GM23338 (cell line): ENCODE measurements around the gene CHSY1. TPM values are rescaled to one million over a fixed set of nuclear protein-coding genes. Genes with fewer than 3 reads are reported as not detected.

Experiments
- EZH2 ChIP-seq: fragments of 200-600 bp; sonication (generic); IDR thresholded peaks from one replicate; pipeline ENCODE4 v1.8.0; 2017; ENCODE audit warnings: antibody characterized with exemption, mild to moderate bottlenecking, low read depth; ENCODE audit not compliant: unreplicated experiment
- EZH2phosphoT487 ChIP-seq: fragments of 200-600 bp; sonication (generic); IDR thresholded peaks from one replicate; pipeline ENCODE4 v1.8.1; 2018; ENCODE audit warnings: antibody characterized with exemption; ENCODE audit not compliant: unreplicated experiment
- NANOG ChIP-seq: IDR thresholded peaks from 2 replicates; pipeline ENCODE4 v1.6.1; 2016; ENCODE audit warnings: antibody characterized with exemption, borderline replicate concordance
- POLR2AphosphoS5 ChIP-seq: IDR thresholded peaks from 2 replicates; pipeline ENCODE4 v1.6.1; 2016; ENCODE audit warnings: antibody characterized with exemption, low read depth
- ZNF331 ChIP-seq: fragments of 250-450 bp; sonication (Bioruptor Pico); IDR thresholded peaks from 2 replicates; pipeline ENCODE4 v1.5.0; 2020; ENCODE audit warnings: low read depth, mild to moderate bottlenecking, moderate library complexity
- ZNF462 ChIP-seq: fragments of 250-450 bp; sonication (Bioruptor Pico); IDR thresholded peaks from 2 replicates; pipeline ENCODE4 v1.5.0; 2020; ENCODE audit warnings: mild to moderate bottlenecking, moderate library complexity
- polyA plus RNA-seq: library from polyadenylated mRNA; unstranded; fragments of >200 nt; fragmentation: Nextera tagmentation; extraction: Ambion mirVana; gene quantifications from 2 replicates; pipeline ENCODE4 v1.2.1, GENCODE V29; 2016
- total RNA-seq: library from RNA; depleted of rRNA; stranded (reverse); fragments of >200 nt; shearing (Covaris generic); gene quantifications from 2 replicates; pipeline ENCODE4 v1.2.3, GENCODE V29; 2014
- TF ChIP-seq, protein P1 (sequence below): IDR thresholded peaks from one replicate; pipeline ENCODE4 v1.6.1; 2018; ENCODE audit warnings: antibody characterized with exemption; ENCODE audit not compliant: unreplicated experiment

Gene CHSY1
- total and polyA plus RNA-seq, 2 experiments from 2014 or later = 9.8 to 47.7 TPM

GRCh38 chr15:101264911-101265641 is 13.2 kb upstream of the CHSY1 start (continued):
- TF ChIP-seq ZNF462 (CRISPR knock-in tag) = no peak
- TF ChIP-seq EZH2 = no peak
- TF ChIP-seq POLR2AphosphoS5 = no peak
- TF ChIP-seq EZH2phosphoT487 = no peak
- TF ChIP-seq ZNF331 = no peak
- TF ChIP-seq NANOG = no peak
- TF ChIP-seq, protein P1, sequence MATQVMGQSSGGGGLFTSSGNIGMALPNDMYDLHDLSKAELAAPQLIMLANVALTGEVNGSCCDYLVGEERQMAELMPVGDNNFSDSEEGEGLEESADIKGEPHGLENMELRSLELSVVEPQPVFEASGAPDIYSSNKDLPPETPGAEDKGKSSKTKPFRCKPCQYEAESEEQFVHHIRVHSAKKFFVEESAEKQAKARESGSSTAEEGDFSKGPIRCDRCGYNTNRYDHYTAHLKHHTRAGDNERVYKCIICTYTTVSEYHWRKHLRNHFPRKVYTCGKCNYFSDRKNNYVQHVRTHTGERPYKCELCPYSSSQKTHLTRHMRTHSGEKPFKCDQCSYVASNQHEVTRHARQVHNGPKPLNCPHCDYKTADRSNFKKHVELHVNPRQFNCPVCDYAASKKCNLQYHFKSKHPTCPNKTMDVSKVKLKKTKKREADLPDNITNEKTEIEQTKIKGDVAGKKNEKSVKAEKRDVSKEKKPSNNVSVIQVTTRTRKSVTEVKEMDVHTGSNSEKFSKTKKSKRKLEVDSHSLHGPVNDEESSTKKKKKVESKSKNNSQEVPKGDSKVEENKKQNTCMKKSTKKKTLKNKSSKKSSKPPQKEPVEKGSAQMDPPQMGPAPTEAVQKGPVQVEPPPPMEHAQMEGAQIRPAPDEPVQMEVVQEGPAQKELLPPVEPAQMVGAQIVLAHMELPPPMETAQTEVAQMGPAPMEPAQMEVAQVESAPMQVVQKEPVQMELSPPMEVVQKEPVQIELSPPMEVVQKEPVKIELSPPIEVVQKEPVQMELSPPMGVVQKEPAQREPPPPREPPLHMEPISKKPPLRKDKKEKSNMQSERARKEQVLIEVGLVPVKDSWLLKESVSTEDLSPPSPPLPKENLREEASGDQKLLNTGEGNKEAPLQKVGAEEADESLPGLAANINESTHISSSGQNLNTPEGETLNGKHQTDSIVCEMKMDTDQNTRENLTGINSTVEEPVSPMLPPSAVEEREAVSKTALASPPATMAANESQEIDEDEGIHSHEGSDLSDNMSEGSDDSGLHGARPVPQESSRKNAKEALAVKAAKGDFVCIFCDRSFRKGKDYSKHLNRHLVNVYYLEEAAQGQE = no peak
